HCT116 (cell line): Measurements from ENCODE around the gene SF1.

Experiments used
- CTCF ChIP-seq, 3 experiments: fragments of 200-600 bp in 1 of 3; sonication (generic) in 1 of 3; IDR thresholded peaks in 2 of 3; conservative IDR thresholded peaks in 1 of 3; 2 replicates each; pipeline ENCODE4 v1.5.1; 2012 to 2017; ENCODE audit warnings: low read depth in 2 of 3, low read length in 2 of 3, antibody characterized with exemption in 1 of 3, borderline replicate concordance in 1 of 3, control low read depth in 1 of 3, mild to moderate bottlenecking in 1 of 3, mixed read lengths in 1 of 3, mixed run types in 1 of 3, moderate library complexity in 1 of 3; ENCODE audit not compliant: insufficient read depth in 1 of 3
- EZH2 ChIP-seq: fragments of 200-600 bp; sonication (generic); IDR thresholded peaks from 2 replicates; pipeline ENCODE4 v1.6.1; 2017; ENCODE audit warnings: antibody characterized with exemption, mixed run types
- EZH2phosphoT487 ChIP-seq: fragments of 200-600 bp; IDR thresholded peaks from 2 replicates; pipeline ENCODE4 v1.6.1; 2018; ENCODE audit warnings: antibody characterized with exemption, borderline replicate concordance
- POLR2A ChIP-seq: IDR thresholded peaks from 2 replicates; pipeline ENCODE4 v1.7.0; 2011; ENCODE audit warnings: borderline replicate concordance; ENCODE audit not compliant: insufficient read depth, insufficient read length; ENCODE audit errors: extremely low read depth
- POLR2AphosphoS5 ChIP-seq: IDR thresholded peaks from 2 replicates; pipeline ENCODE4 v1.6.1; 2011; ENCODE audit warnings: mild to moderate bottlenecking, low read depth, low read length, moderate library complexity

- TF ChIP-seq POLR2AphosphoS5: no peak
- TF ChIP-seq CTCF (IDR thresholded peaks at IDR 0.05 in 2 of 3, conservative IDR thresholded peaks at IDR 0.05 in 1 of 3; ENCODE audit: borderline replicate concordance in 1 of 3, insufficient read depth in 1 of 3, low read depth in 2 of 3, low read length in 2 of 3): no peak
- no peak for TF ChIP-seq EZH2
- no peak for TF ChIP-seq EZH2phosphoT487
- no peak for TF ChIP-seq POLR2A
These were observed 17.5 kb downstream of the SF1 start for GRCh38 chr11:64760759-64761420.
